OCI-LY1 (cell line): Measurements from ENCODE around the gene FBXL17.

Source experiments
- CTCF ChIP-seq: fragments of 200-600 bp; sonication (generic), shearing (Covaris generic); IDR thresholded peaks from 2 replicates; pipeline ENCODE4 v1.5.1; 2017; ENCODE audit warnings: mild to moderate bottlenecking, antibody characterized with exemption, low read length, moderate library complexity, mixed read lengths
- EZH2 ChIP-seq: fragments of 200-600 bp; sonication (generic), shearing (Covaris generic); IDR thresholded peaks from 2 replicates; pipeline ENCODE4 v1.8.0; 2017; ENCODE audit warnings: borderline replicate concordance, mixed run types, mild to moderate bottlenecking, antibody characterized with exemption, low read length, moderate library complexity, mixed read lengths

DNA sequence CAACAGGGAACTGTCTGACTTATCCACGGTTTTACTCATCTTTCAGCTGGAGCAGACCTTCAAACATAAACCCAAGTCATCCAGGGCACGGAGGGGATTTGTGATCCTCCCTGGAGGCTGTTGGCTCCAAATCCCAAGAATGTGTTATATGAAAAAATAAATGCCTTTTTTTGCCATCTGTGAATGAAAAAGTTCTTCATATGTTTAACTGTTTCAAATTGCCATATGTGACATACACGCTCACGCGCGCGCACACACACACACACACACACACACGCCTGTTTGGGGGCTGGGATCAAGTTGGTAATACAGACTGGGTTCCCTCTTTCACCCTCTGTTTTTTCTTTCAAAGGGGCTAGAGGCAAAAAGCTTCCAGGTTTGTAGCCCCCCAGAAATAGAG lies 546.8 kb downstream of the FBXL17 start:
- no peak for TF ChIP-seq CTCF
- TF ChIP-seq EZH2 = no peak
